K562 (cell line): Measurements from ENCODE around the gene SLC22A8. TPM values are rescaled to one million over a fixed set of nuclear protein-coding genes. Genes with fewer than 3 reads are reported as not detected.
A peak's percentile ranks its signal among the peaks of the same experiment; 100 is the strongest.

Experiments used
- ATAC-seq: fragments of 200-7000 bp; cut with Tn5 transposase; 3 replicates; pipeline ENCODE4 v1.9.1; 2020; ENCODE audit warnings: moderate library complexity
- BruUV-seq: library from RNA; stranded (reverse); fragments of 400-500 nt; replicated peaks from 2 replicates; lab custom pipeline; 2021; lab: Mats Ljungman, UMichigan
- CTCF ChIA-PET: fragments of 300-600 bp; formaldehyde crosslinking; extraction: SDS; loops from one replicate; lab custom pipeline; 2021; ENCODE audit warnings: low intra/inter-chr PET ratio; lab: Yijun Ruan, JAX
- POLR2A ChIA-PET: fragments of 300-600, 350-650 bp; sonication (Branson Sonifier 250); formaldehyde crosslinking; extraction: SDS; loops from one replicate; lab custom pipeline; 2021; ENCODE audit warnings: antibody characterized with exemption, inconsistent platforms; lab: Yijun Ruan, JAX
- DNase-seq, 4 experiments: peaks; one replicate each; pipeline versions ENCODE4 v3.0.0 to v3.0.0-alpha.2; 2011 to 2018; ENCODE audit warnings: low spot score in 3 of 4, mixed read lengths in 3 of 4; ENCODE audit errors: extremely low read depth in 1 of 4
- FAIRE-seq: peaks from 2 replicates; lab custom pipeline; 2011; peaks lifted over from hg19 to GRCh38; lab: Jason Lieb, UNC
- H2AFZ ChIP-seq: 2 replicates; pipeline ENCODE4 v1.6.0; 2011; ENCODE audit warnings: low read depth, low read length, control low read depth, inconsistent platforms
- H3K27ac ChIP-seq: fragments of 200-600 bp; 3 replicates; pipeline ENCODE4 v1.8.0; 2011; ENCODE audit warnings: low read depth, mild to moderate bottlenecking, control low read depth, inconsistent platforms, low read length, moderate library complexity, mixed read lengths; ENCODE audit errors: extremely low read depth
- H3K27me3 ChIP-seq, 2 experiments: fragments of 300-600 bp in 1 of 2; 2 replicates in 1 of 2; 3 replicates in 1 of 2; pipeline versions ENCODE4 v1.6.0 to v1.8.0; 2011; ENCODE audit warnings: inconsistent platforms in 2 of 2, low read length in 2 of 2, mild to moderate bottlenecking in 1 of 2, mixed read lengths in 1 of 2, moderate library complexity in 1 of 2; ENCODE audit not compliant: control insufficient read depth in 2 of 2, insufficient read depth in 2 of 2
- H3K36me3 ChIP-seq: fragments of 300-600 bp; 3 replicates; pipeline ENCODE4 v1.8.0; 2011; ENCODE audit warnings: mild to moderate bottlenecking, low read length, inconsistent platforms; ENCODE audit not compliant: control insufficient read depth, insufficient read depth
- H3K4me1 ChIP-seq, 2 experiments: fragments of 200-600 bp in 1 of 2; replicated peaks in 1 of 2; 2 replicates in 1 of 2; 3 replicates in 1 of 2; pipeline versions ENCODE4 v1.5.1 to v1.8.0; 2011; ENCODE audit warnings: inconsistent platforms in 2 of 2, low read length in 2 of 2, mild to moderate bottlenecking in 1 of 2, mixed read lengths in 1 of 2, moderate library complexity in 1 of 2; ENCODE audit not compliant: control insufficient read depth in 2 of 2, insufficient read depth in 2 of 2
- H3K4me2 ChIP-seq: 2 replicates; pipeline ENCODE4 v1.6.1; 2011; ENCODE audit warnings: low read length, control low read depth, inconsistent platforms, mixed read lengths; ENCODE audit not compliant: insufficient read depth
- H3K4me3 ChIP-seq: fragments of 200-600 bp; sonication (generic), shearing (Covaris generic); 2 replicates; pipeline ENCODE4 v1.5.1; 2016; ENCODE audit warnings: control low read depth, inconsistent platforms
- H3K79me2 ChIP-seq: fragments of 200-600 bp; 3 replicates; pipeline ENCODE4 v1.8.0; 2011; ENCODE audit warnings: low read length, inconsistent platforms; ENCODE audit not compliant: control insufficient read depth, insufficient read depth
- H3K9ac ChIP-seq, 2 experiments: 2 replicates each; pipeline versions ENCODE4 v1.6.0 to v1.6.1; 2011; ENCODE audit warnings: low read depth in 2 of 2, low read length in 2 of 2, control low read depth in 1 of 2, inconsistent platforms in 1 of 2, mild to moderate bottlenecking in 1 of 2, mixed read lengths in 1 of 2; ENCODE audit not compliant: insufficient read depth in 1 of 2
- H3K9me1 ChIP-seq: one replicate; pipeline ENCODE4 v1.6.0; 2011; ENCODE audit warnings: inconsistent platforms, mild to moderate bottlenecking, low read length, moderate library complexity; ENCODE audit not compliant: control insufficient read depth, insufficient read depth
- H3K9me3 ChIP-seq: replicated peaks from 2 replicates; pipeline ENCODE4 v1.5.1; 2011; ENCODE audit warnings: low read depth, low read length, inconsistent platforms; ENCODE audit not compliant: control insufficient read depth, insufficient read depth
- H4K20me1 ChIP-seq: replicated peaks from 2 replicates; pipeline ENCODE4 v1.6.1; 2011; ENCODE audit warnings: low read length, inconsistent platforms, mixed read lengths; ENCODE audit not compliant: control insufficient read depth, insufficient read depth
- ATF1 ChIP-seq, 2 experiments: fragments of 450-650 bp in 1 of 2; IDR thresholded peaks; 2 replicates each; pipeline ENCODE4 v1.6.1; 2016; ENCODE audit warnings: missing compliant biosample characterization in 1 of 2, missing genetic modification characterization in 1 of 2
- ESRRA ChIP-seq: fragments of 450-650 bp; IDR thresholded peaks from 2 replicates; pipeline ENCODE4 v1.6.1; 2014; ENCODE audit warnings: low read depth, mild to moderate bottlenecking, moderate library complexity, borderline replicate concordance
- KAT7 ChIP-seq: sonication (generic); formaldehyde crosslinking; IDR thresholded peaks from 2 replicates; pipeline ENCODE4 v1.8.0; 2022; ENCODE audit warnings: missing genetic modification reagents, mild to moderate bottlenecking, borderline replicate concordance
- PURB ChIP-seq: sonication (generic); formaldehyde crosslinking; IDR thresholded peaks from 2 replicates; pipeline ENCODE4 v1.9.0; 2021; ENCODE audit warnings: low read depth, mild to moderate bottlenecking, missing genetic modification reagents
- TBP ChIP-seq: optimal IDR thresholded peaks from 2 replicates; pipeline ENCODE3; 2011; ENCODE audit warnings: low read depth, low read length, improper control_type of control experiment
- ZNF23 ChIP-seq: fragments of 250-450 bp; sonication (Bioruptor Pico); IDR thresholded peaks from 2 replicates; pipeline ENCODE4 v1.4.0; 2020; ENCODE audit warnings: mild to moderate bottlenecking
- ZNF583 ChIP-seq: fragments of 250-450 bp; sonication (Bioruptor Pico); IDR thresholded peaks from 2 replicates; pipeline ENCODE4 v1.4.0; 2020
- WGBS: fragments of 100-300 bp; shearing (Covaris generic); methylation state at CpG from one replicate; pipeline ENCODE4 v1.1.6; 2016; ENCODE audit warnings: low coverage, mixed read lengths; ENCODE audit not compliant: insufficient coverage; ENCODE audit errors: missing lambda C conversion rate; 5-methylcytosine and 5-hydroxymethylcytosine counted together
- in situ Hi-C: fragments of 300-500 bp; cut with MboI; formaldehyde crosslinking; loops from 4 replicates; pipeline ENCODE4 v1.15.0; 2018; ENCODE audit warnings: inconsistent platforms, mixed read lengths
- intact Hi-C: fragments of 100-400 bp; cut with micrococcal nuclease; formaldehyde crosslinking; loops from 2 replicates; pipeline ENCODE4 v1.14.2; 2022
- polyA plus RNA-seq, 8 experiments: library from polyadenylated mRNA; depleted of rRNA in 4 of 8; stranded (reverse) in 5 of 8; unstranded in 3 of 8; fragments of >200 nt; fragmentation: Nextera tagmentation in 2 of 8; fragmentation: Illumina TruSeq in 1 of 8; extraction: Ambion mirVana in 2 of 8; extraction: Trizol in 1 of 8; gene quantifications; 2 replicates each; pipeline versions ENCODE4 v1.2.1 to v1.2.3, GENCODE V29; 2011 to 2014; ENCODE audit warnings: inconsistent platforms in 1 of 8, missing spikeins in 1 of 8
- total RNA-seq, 7 experiments: library from RNA; depleted of rRNA in 6 of 7; stranded (reverse); fragments of >200 nt in 6 of 7; fragmentation: Illumina TruSeq in 2 of 7; extraction: Trizol in 2 of 7; gene quantifications; 2 replicates each; pipeline versions ENCODE4 v1.2.1 to v1.2.3, GENCODE V29; 2011 to 2021; ENCODE audit warnings: low replicate concordance in 1 of 7

Gene SLC22A8
- total and polyA plus RNA-seq, 9 of the 15 experiments (the other 6 are each of a cell fraction or from before 2014, with no cell fraction given), result not detected

GRCh38 chr11:63007920-63008319 is 7.7 kb downstream of the SLC22A8 start:
- 6% methylated on average over 5 of the region's 5 CpGs for WGBS
- H3K4me3 ChIP-seq, result no peak overlapping the region
- ChIA-PET POLR2A (interaction anchor here (0.5 to 1.4 kb wide), 6 partner anchors 11 to 597 kb away, joined by 3 to 4 read pairs (median 3); no protein-coding TSS in a partner anchor), CTCF (interaction anchor here (0.6 kb wide), 1 partner anchor 9 kb away, joined by 5 read pairs; no protein-coding TSS in a partner anchor)
- H3K27ac ChIP-seq, result no peak overlapping the region
- no TSS peak for BruUV-seq
- 0 out of 4 replicates have a peak overlapping the region, but pooled peaks of 1 of the 2 experiments have one; percentile 20 for H3K9ac ChIP-seq
- no peaks in the 10 kb centered on the region for H3K36me3 ChIP-seq
- 0 out of 2 replicates have a peak, but pooled peaks cover 4% of the 10 kb centered on the region for H4K20me1 ChIP-seq
- H3K79me2 ChIP-seq, result no peaks in the 10 kb centered on the region
- in situ Hi-C loops (loop anchor here (25.0 kb wide), 1 partner anchor 621 kb away; no protein-coding TSS in a partner anchor), intact Hi-C loops (no loop called here)
- ATAC-seq, result peak; percentile 60
- no peak overlapping the region for H3K4me2 ChIP-seq
- TF ChIP-seq PURB (CRISPR knock-in tag), result no peak
- no peak for TF ChIP-seq ATF1 (CRISPR knock-in tag; IDR thresholded peaks at IDR 0.05)
- 0 out of 2 replicates have a peak, but pooled peaks have one; percentile 20 for TF ChIP-seq ATF1 (tag; IDR thresholded peaks at IDR 0.05)
- TF ChIP-seq ZNF23, result no peak
- TF ChIP-seq KAT7 (CRISPR knock-in tag), result no peak
- no peak for TF ChIP-seq TBP
- peak; percentile 89 for TF ChIP-seq ESRRA
- TF ChIP-seq ZNF583 (CRISPR knock-in tag), result no peak
- peaks cover 18 to 39% of the 10 kb centered on the region in 2 experiments for H3K27me3 ChIP-seq
- no peaks in the 10 kb centered on the region; a peak in 1 of 5 replicates for H3K4me1 ChIP-seq
- peak in 3 of 4 experiments; percentile 18 to 26 (median 24) for DNase-seq
- no peaks in the 10 kb centered on the region for H3K9me1 ChIP-seq
- H2AFZ ChIP-seq, result no peak overlapping the region
- no peaks in the 10 kb centered on the region for H3K9me3 ChIP-seq
- FAIRE-seq, result no peak
